GDM1 (cell line): ENCODE data around the gene GPR3.
A peak's percentile ranks its signal among the peaks of the same experiment; 100 is the strongest.
"Not testable (repeated sequence)": the region's sequence is repeated elsewhere in the genome, so short reads cannot be mapped to it uniquely, and the experiment has no call there.

Source experiments
- DNase-seq: peaks from one replicate; lab custom pipeline; 2025; lab: John Stamatoyannopoulos, UW

GPR3 gene

GRCh38 chr1:27428316-27429028, 36.0 kb downstream of the GPR3 start:
- DNase-seq, result peak; percentile 83

- no peak for DNase-seq
Observed at GRCh38 chr1:27429029-27429425, 36.6 kb downstream of the GPR3 start.

GRCh38 chr1:27430903-27431600, 38.6 kb downstream of the GPR3 start:
- DNase-seq, result peak; percentile 34

GRCh38 chr1:27431601-27431940, 39.1 kb downstream of the GPR3 start:
- no peak for DNase-seq

GRCh38 chr1:27432725-27433124, 40.3 kb downstream of the GPR3 start:
- not testable (repeated sequence) for DNase-seq

GRCh38 chr1:27433706-27434105, 41.3 kb downstream of the GPR3 start:
- DNase-seq, result no peak

GRCh38 chr1:27435566-27436203, 43.3 kb downstream of the GPR3 start:
- peak; percentile 73 for DNase-seq

- peak; percentile 21 for DNase-seq
Observed at GRCh38 chr1:27436204-27437159, 44.1 kb downstream of the GPR3 start.

GRCh38 chr1:27438621-27439061, 46.2 kb downstream of the GPR3 start:
- DNase-seq, result peak; percentile 17

- DNase-seq, result no peak
Observed at GRCh38 chr1:27439150-27439549, 46.7 kb downstream of the GPR3 start.

GRCh38 chr1:27444632-27445031, 52.2 kb downstream of the GPR3 start:
- DNase-seq, result no peak
